Measurements from ENCODE around the gene CDYL2. TPM values are rescaled to one million over a fixed set of nuclear protein-coding genes. Genes with fewer than 3 reads are reported as not detected.

Gene CDYL2
- total and polyA plus RNA-seq, 2 experiments from 2014 or later = 0.74 to 0.95 TPM

DNA sequence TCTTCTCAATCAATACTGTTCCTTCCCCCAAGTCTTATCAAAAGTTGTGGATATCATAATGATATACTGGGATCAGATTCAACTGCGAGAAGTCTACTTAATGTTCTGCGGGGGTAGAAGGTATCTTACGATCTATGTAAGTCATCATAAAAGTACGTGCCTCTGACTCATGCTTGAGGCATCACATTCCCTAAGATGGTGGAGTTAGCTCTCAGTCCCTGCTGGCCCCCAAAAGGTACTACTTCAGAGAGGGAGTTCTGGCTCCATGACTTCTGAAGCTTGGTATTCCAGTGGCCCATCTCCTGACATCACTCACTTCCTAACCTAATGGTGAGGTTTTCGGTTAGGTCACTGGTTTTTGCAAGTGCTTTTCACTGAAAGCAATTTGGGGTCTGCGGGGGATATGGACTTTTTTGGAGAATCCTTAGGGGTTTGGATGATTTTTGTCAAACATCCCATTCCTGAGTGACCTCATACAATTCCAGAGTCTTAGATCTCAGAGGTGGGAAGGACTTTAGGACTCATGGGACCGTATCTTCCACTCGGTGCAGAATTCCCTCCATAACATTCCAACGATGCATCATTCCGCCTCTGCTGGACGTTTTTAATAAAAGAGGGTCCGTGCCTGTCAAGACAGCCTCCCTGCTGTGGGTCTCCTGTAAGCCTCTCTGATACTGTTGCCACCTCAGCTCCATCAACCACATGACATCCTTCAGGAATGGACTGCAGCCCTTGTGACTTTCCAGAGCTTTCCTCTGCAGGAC is 189.3 kb downstream of the CDYL2 start:
- Histone ChIP-seq H3K27ac (no peak overlapping the region), H3K27me3 (no peaks in the 10 kb centered on the region), H3K4me3 (no peak overlapping the region), H3K9me3 (ENCODE audit: low read depth) (no peaks in the 10 kb centered on the region), H3K36me3 (no peaks in the 10 kb centered on the region), H3K4me1 (ENCODE audit: low read depth) (no peaks in the 10 kb centered on the region)
- peak in 1 of 2 donors; percentile 69 for DNase-seq (ENCODE audit: low read depth in 1 of 2, low spot score in 1 of 2)
- TF ChIP-seq, protein P1, sequence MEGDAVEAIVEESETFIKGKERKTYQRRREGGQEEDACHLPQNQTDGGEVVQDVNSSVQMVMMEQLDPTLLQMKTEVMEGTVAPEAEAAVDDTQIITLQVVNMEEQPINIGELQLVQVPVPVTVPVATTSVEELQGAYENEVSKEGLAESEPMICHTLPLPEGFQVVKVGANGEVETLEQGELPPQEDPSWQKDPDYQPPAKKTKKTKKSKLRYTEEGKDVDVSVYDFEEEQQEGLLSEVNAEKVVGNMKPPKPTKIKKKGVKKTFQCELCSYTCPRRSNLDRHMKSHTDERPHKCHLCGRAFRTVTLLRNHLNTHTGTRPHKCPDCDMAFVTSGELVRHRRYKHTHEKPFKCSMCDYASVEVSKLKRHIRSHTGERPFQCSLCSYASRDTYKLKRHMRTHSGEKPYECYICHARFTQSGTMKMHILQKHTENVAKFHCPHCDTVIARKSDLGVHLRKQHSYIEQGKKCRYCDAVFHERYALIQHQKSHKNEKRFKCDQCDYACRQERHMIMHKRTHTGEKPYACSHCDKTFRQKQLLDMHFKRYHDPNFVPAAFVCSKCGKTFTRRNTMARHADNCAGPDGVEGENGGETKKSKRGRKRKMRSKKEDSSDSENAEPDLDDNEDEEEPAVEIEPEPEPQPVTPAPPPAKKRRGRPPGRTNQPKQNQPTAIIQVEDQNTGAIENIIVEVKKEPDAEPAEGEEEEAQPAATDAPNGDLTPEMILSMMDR (IDR thresholded peaks at IDR 0.05; ENCODE audit: low read depth, low read length) = peak; percentile 12

DNA sequence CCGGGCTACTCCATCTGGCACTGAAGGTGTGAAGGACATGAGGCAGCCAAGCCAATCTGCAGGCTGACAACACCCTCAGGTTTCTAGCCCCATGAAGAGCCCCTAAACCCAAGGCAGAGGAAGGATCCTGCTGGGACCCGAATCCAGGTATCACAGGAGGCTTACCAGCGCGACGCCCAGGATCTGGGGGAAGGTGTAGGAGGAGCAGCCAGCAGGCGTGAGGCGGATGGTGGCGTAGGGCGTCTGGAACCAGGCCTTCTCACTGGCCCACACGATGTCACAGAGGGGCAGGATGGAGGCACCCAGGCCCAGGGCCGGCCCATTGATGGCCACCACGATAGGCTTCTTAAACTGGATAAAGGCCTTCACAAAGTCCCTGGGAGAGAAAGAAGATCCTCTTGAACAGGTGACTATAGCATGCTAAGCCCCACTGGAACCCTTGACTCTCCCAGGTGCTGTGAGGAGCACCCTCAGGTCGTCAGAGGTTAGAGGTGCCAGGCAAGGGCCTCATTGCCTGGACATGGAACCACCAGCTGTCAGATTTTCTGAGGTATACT is 191.9 kb downstream of the CDYL2 start:
- no peaks in the 10 kb centered on the region for H3K27me3 ChIP-seq
- no peak for DNase-seq (ENCODE audit: low read depth in 1 of 2, low spot score in 1 of 2)
- no peak overlapping the region for H3K4me3 ChIP-seq
- no peaks in the 10 kb centered on the region for H3K9me3 ChIP-seq (ENCODE audit: low read depth)
- H3K4me1 ChIP-seq (ENCODE audit: low read depth) = no peaks in the 10 kb centered on the region
- no peaks in the 10 kb centered on the region for H3K36me3 ChIP-seq
- TF ChIP-seq, protein P1 (IDR thresholded peaks at IDR 0.05; ENCODE audit: low read depth, low read length) = no peak
- H3K27ac ChIP-seq = no peak overlapping the region

DNA sequence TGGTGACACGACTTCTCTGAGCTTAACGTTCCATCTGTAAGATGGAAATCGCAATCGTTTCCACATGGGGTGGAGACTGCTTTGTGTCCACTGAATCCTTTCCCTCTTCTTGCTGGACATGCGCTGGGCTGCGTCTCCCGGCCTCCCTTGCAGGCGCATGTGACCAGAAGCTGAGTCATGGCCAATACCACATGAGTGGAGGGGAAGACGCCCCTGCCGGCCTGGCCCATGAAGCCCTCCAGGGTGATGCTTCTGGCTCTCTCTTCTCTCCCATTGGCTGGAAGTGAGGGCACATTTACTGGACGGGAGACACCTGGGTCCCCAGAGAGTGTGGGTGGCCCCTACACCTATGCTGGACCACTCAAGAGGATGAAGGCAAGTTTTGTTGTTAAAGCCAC is 192.5 kb downstream of the CDYL2 start:
- TF ChIP-seq, protein P1 (IDR thresholded peaks at IDR 0.05; ENCODE audit: low read depth, low read length) = no peak
- H3K9me3 ChIP-seq (ENCODE audit: low read depth) = no peaks in the 10 kb centered on the region
- H3K36me3 ChIP-seq = no peaks in the 10 kb centered on the region
- no peak overlapping the region for H3K27ac ChIP-seq
- DNase-seq (ENCODE audit: low read depth in 1 of 2, low spot score in 1 of 2) = no peak
- H3K27me3 ChIP-seq = no peaks in the 10 kb centered on the region
- H3K4me3 ChIP-seq = no peak overlapping the region
- H3K4me1 ChIP-seq (ENCODE audit: low read depth) = no peaks in the 10 kb centered on the region

DNA sequence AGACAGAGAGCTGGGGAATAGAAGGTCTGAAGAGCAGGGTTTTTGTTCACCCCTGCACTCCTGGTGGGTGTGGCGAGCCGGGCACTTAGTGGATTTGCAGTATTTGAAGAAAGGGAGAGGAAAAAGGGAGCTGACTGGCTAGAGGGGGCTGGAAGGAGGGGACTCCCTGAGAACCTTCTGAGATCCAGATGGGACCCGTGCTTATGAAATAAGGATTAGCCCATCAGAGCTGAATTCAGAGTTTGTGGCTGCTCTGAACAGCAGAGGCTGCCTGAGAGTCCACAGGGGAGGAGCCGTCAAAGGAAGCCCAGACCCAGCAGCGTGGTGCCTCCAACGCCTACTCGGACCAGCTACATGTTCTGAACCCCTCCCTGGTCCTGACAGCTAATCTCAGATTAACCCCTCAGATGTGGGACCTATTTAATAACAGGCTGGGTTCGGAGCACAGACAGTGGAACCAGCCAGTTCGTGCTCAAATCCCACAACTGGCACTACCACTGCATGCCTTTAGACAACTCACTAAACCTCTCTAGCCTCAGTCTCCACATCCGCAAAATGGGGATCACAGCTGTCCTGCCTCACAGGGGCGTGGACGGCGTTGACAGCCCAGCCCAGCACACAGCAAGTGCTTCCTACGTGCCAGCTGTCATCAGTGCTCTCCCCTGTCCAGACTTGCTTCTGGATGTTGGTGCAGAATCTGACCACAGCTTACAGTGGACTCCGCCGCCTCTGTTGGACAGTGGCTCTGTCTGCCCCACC is 193.0 kb downstream of the CDYL2 start:
- DNase-seq (ENCODE audit: low read depth in 1 of 2, low spot score in 1 of 2) = no peak
- Histone ChIP-seq H3K4me3 (no peak overlapping the region), H3K9me3 (ENCODE audit: low read depth) (no peaks in the 10 kb centered on the region), H3K27ac (no peak overlapping the region), H3K27me3 (no peaks in the 10 kb centered on the region), H3K4me1 (ENCODE audit: low read depth) (no peaks in the 10 kb centered on the region), H3K36me3 (no peaks in the 10 kb centered on the region)
- TF ChIP-seq, protein P1 (IDR thresholded peaks at IDR 0.05; ENCODE audit: low read depth, low read length) = no peak

DNA sequence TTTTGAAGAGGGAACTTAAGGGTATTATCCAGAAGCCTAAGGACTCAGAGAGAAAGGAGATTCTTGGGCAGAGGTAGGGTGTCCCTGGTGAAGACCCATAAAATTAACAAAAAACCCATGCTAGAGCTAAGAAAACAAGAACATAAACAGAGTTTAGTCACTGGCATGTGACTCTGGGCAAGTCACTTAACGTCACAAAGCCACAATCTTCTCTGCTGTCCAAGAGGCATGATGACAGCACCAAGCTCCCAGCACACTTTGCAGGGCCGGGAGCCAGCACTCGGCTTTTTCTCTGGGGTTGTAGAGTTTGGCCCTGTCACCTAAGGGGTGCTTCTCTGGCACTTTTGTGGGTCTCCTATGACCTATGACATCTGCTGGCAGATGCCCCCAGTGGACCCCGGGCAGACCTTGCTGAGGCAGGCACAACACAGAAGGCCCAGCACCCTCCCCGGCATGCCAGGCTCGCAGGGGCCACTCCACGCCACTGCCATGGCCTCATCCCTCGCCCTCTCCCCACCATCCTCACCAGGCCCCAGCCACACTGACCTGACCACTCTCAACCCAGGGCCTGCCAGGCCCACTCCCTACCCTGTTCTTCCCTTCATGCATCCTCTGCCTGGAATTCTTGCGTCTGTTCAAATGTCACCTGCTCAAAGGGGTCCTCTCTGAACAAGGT is 193.8 kb downstream of the CDYL2 start:
- no peak overlapping the region for H3K4me3 ChIP-seq
- no peaks in the 10 kb centered on the region for H3K36me3 ChIP-seq
- no peaks in the 10 kb centered on the region for H3K4me1 ChIP-seq (ENCODE audit: low read depth)
- H3K27ac ChIP-seq = no peak overlapping the region
- DNase-seq (ENCODE audit: low read depth in 1 of 2, low spot score in 1 of 2) = no peak
- TF ChIP-seq, protein P1 (IDR thresholded peaks at IDR 0.05; ENCODE audit: low read depth, low read length) = no peak
- H3K27me3 ChIP-seq = no peaks in the 10 kb centered on the region
- H3K9me3 ChIP-seq (ENCODE audit: low read depth) = no peaks in the 10 kb centered on the region

All from cardiac muscle cell (in vitro differentiated cells and primary cell).